NCI-H2196 treated with DMSO at 0.1 percent for 48 hours (cell line): ENCODE data around the gene APOLD1.
"Not testable (repeated sequence)": the region's sequence is repeated elsewhere in the genome, so short reads cannot be mapped to it uniquely, and the experiment has no call there.

Experiments used
- DNase-seq: peaks from one replicate; lab custom pipeline; 2025; ENCODE audit not compliant: unreplicated experiment; lab: John Stamatoyannopoulos, UW

Gene APOLD1

GRCh38 chr12:12839003-12839395 is 53.5 kb downstream of the APOLD1 start:
- no peak for DNase-seq

GRCh38 chr12:12839439-12839838 is 54.0 kb downstream of the APOLD1 start:
- not testable (repeated sequence) for DNase-seq

GRCh38 chr12:12839873-12840579 is 54.6 kb downstream of the APOLD1 start:
- no peak for DNase-seq

GRCh38 chr12:12840580-12840899 is 55.1 kb downstream of the APOLD1 start:
- no peak for DNase-seq
